GM06990 (cell line): ENCODE results near the gene AHNAK.

Experiments used
- DNase-seq: peaks from one replicate; pipeline ENCODE4 v3.0.0-alpha.2; 2011; ENCODE audit not compliant: insufficient read length; ENCODE audit errors: extremely low read depth
- H3K27me3 ChIP-seq: replicated peaks from 2 replicates; pipeline ENCODE4 v1.6.0; 2011; ENCODE audit warnings: low read length; ENCODE audit not compliant: control insufficient read depth, insufficient read depth
- H3K36me3 ChIP-seq: 2 replicates; pipeline ENCODE4 v1.5.1; 2011; ENCODE audit warnings: low read length; ENCODE audit not compliant: control insufficient read depth, insufficient read depth
- H3K4me3 ChIP-seq: replicated peaks from 2 replicates; pipeline ENCODE4 v1.5.1; 2011; ENCODE audit warnings: low read depth, mild to moderate bottlenecking, control low read depth, low read length
- CTCF ChIP-seq: IDR thresholded peaks from 2 replicates; pipeline ENCODE4 v1.5.1; 2011; ENCODE audit warnings: low read length, control low read depth, mild to moderate bottlenecking, inconsistent platforms; ENCODE audit not compliant: insufficient read depth, poor library complexity, severe bottlenecking

Gene AHNAK

GRCh38 chr11:62427630-62428233 lies 118.9 kb downstream of the AHNAK start:
- no peak for TF ChIP-seq CTCF
- DNase-seq: peak; percentile 25
- Histone ChIP-seq H3K27me3 (no peaks in the 10 kb centered on the region), H3K36me3 (no peaks in the 10 kb centered on the region), H3K4me3 (no peak overlapping the region)

- TF ChIP-seq CTCF: no peak
- Histone ChIP-seq H3K4me3 (no peak overlapping the region), H3K27me3 (no peaks in the 10 kb centered on the region), H3K36me3 (no peaks in the 10 kb centered on the region)
- no peak for DNase-seq
These were observed 123.6 kb downstream of the AHNAK start for GRCh38 chr11:62423012-62423411.

- Histone ChIP-seq H3K4me3 (no peak overlapping the region), H3K27me3 (no peaks in the 10 kb centered on the region), H3K36me3 (no peaks in the 10 kb centered on the region)
- DNase-seq: no peak
- TF ChIP-seq CTCF: no peak
These were observed 124.6 kb downstream of the AHNAK start for GRCh38 chr11:62421996-62422395.

- no peaks in the 10 kb centered on the region for H3K36me3 ChIP-seq
These were observed 125.7 kb downstream of the AHNAK start for GRCh38 chr11:62420882-62421281.

GRCh38 chr11:62419943-62420342 lies 126.7 kb downstream of the AHNAK start:
- no peaks in the 10 kb centered on the region for H3K27me3 ChIP-seq
- DNase-seq: no peak
- no peaks in the 10 kb centered on the region for H3K36me3 ChIP-seq
- no peak for TF ChIP-seq CTCF
- H3K4me3 ChIP-seq: no peak overlapping the region

More at GRCh38 chr11:62420882-62421281, 125.7 kb downstream of the AHNAK start:
- no peak for DNase-seq
- no peak for TF ChIP-seq CTCF
- H3K4me3 ChIP-seq: no peak overlapping the region
- no peaks in the 10 kb centered on the region for H3K27me3 ChIP-seq
